ENCODE measurements around the gene FBXL20.
"Not testable (repeated sequence)": the region's sequence is repeated elsewhere in the genome, so short reads cannot be mapped to it uniquely, and the experiment has no call there.

FBXL20 gene

GRCh38 chr17:39401412-39402243 lies at the start of gene FBXL20:
FBXL20 (minus strand) TSS chr17:39401626; CDS start chr17:39401402, 224 bp downstream.
- H3K4me3 ChIP-seq (ENCODE audit: control insufficient read depth, low read depth, low read length): peak within 1 kb of the TSS; percentile 68
- peak; percentile 45 for DNase-seq (ENCODE audit: low read depth)
- no peak for TF ChIP-seq CTCF (IDR thresholded peaks at IDR 0.05; ENCODE audit: control insufficient read depth, insufficient read depth, low read depth, low read length, missing control alignments)

GRCh38 chr17:39450847-39451581 lies 49.6 kb upstream of the FBXL20 start, which contains the start of gene MED1:
MED1 (minus strand) TSS chr17:39451263; CDS start chr17:39451062, 201 bp downstream.
- H3K4me3 ChIP-seq (ENCODE audit: control insufficient read depth, low read depth, low read length): peak within 1 kb of the TSS; percentile 98
- TF ChIP-seq CTCF (IDR thresholded peaks at IDR 0.05; ENCODE audit: control insufficient read depth, insufficient read depth, low read depth, low read length, missing control alignments): no peak
- DNase-seq (ENCODE audit: low read depth): peak; percentile 93

- H3K4me3 ChIP-seq (ENCODE audit: control insufficient read depth, low read depth, low read length): peak overlapping the region; percentile 98
- TF ChIP-seq CTCF (IDR thresholded peaks at IDR 0.05; ENCODE audit: control insufficient read depth, insufficient read depth, low read depth, low read length, missing control alignments): no peak
- DNase-seq (ENCODE audit: low read depth): no peak
Observed at GRCh38 chr17:39450051-39450450, 48.6 kb upstream of the FBXL20 start.

GRCh38 chr17:39447561-39447960 lies 46.1 kb upstream of the FBXL20 start:
- no peak for DNase-seq (ENCODE audit: low read depth)
- H3K4me3 ChIP-seq (ENCODE audit: control insufficient read depth, low read depth, low read length): no peak overlapping the region
- no peak for TF ChIP-seq CTCF (IDR thresholded peaks at IDR 0.05; ENCODE audit: control insufficient read depth, insufficient read depth, low read depth, low read length, missing control alignments)

- no peak overlapping the region for H3K4me3 ChIP-seq (ENCODE audit: control insufficient read depth, low read depth, low read length)
- no peak for TF ChIP-seq CTCF (IDR thresholded peaks at IDR 0.05; ENCODE audit: control insufficient read depth, insufficient read depth, low read depth, low read length, missing control alignments)
- DNase-seq (ENCODE audit: low read depth): no peak
Observed at GRCh38 chr17:39443326-39443725, 41.9 kb upstream of the FBXL20 start.

- not testable (repeated sequence) for H3K4me3 ChIP-seq (ENCODE audit: control insufficient read depth, low read depth, low read length); DNase-seq (ENCODE audit: low read depth)
Observed at GRCh38 chr17:39439868-39440267, 38.4 kb upstream of the FBXL20 start.

- TF ChIP-seq CTCF (IDR thresholded peaks at IDR 0.05; ENCODE audit: control insufficient read depth, insufficient read depth, low read depth, low read length, missing control alignments): no peak
- H3K4me3 ChIP-seq (ENCODE audit: control insufficient read depth, low read depth, low read length): no peak overlapping the region
- no peak for DNase-seq (ENCODE audit: low read depth)
Observed at GRCh38 chr17:39429600-39429999, 28.2 kb upstream of the FBXL20 start.

Data from AG09309 (cell line).